22Rv1 (cell line): Measurements from ENCODE around the gene MAST4.

Source experiments
- H3K27ac ChIP-seq: fragments of 450-650 bp; 2 replicates; pipeline ENCODE4 v1.5.1; 2017
- CTCF ChIP-seq: fragments of 450-650 bp; IDR thresholded peaks from 2 replicates; pipeline ENCODE4 v1.5.1; 2017; ENCODE audit warnings: mild to moderate bottlenecking
- ZFX ChIP-seq: fragments of 450-650 bp; IDR thresholded peaks from 2 replicates; pipeline ENCODE4 v1.6.1; 2017; ENCODE audit warnings: antibody characterized with exemption, borderline replicate concordance

MAST4 gene

GRCh38 chr5:67144183-67144639, 548.0 kb downstream of the MAST4 start:
- no peak overlapping the region for H3K27ac ChIP-seq
- TF ChIP-seq ZFX (no peak), CTCF (no peak)

- H3K27ac ChIP-seq = no peak overlapping the region
- TF ChIP-seq ZFX = no peak
- TF ChIP-seq CTCF = no peak
Measured at GRCh38 chr5:67146574-67146973, 550.4 kb downstream of the MAST4 start.

GRCh38 chr5:67146981-67147380, 550.8 kb downstream of the MAST4 start:
- TF ChIP-seq CTCF (no peak), ZFX (no peak)
- no peak overlapping the region for H3K27ac ChIP-seq

- TF ChIP-seq CTCF = no peak
- TF ChIP-seq ZFX = no peak
- H3K27ac ChIP-seq = no peak overlapping the region
Measured at GRCh38 chr5:67147760-67148159, 551.6 kb downstream of the MAST4 start.

GRCh38 chr5:67149057-67149950, 553.1 kb downstream of the MAST4 start:
- H3K27ac ChIP-seq = no peak overlapping the region

GRCh38 chr5:67149951-67150523, 553.8 kb downstream of the MAST4 start:
- TF ChIP-seq CTCF (no peak), ZFX (no peak)
- no peak overlapping the region for H3K27ac ChIP-seq

More at GRCh38 chr5:67149057-67149950, 553.1 kb downstream of the MAST4 start:
- no peak for TF ChIP-seq CTCF
- no peak for TF ChIP-seq ZFX

- H3K27ac ChIP-seq = no peak overlapping the region
- TF ChIP-seq CTCF = no peak
- no peak for TF ChIP-seq ZFX
Measured at GRCh38 chr5:67152400-67152799, 556.2 kb downstream of the MAST4 start.
